ENCODE data around the gene DPH7. TPM values are rescaled to one million over a fixed set of nuclear protein-coding genes. Genes with fewer than 3 reads are reported as not detected.
"Not testable (repeated sequence)": the region's sequence is repeated elsewhere in the genome, so short reads cannot be mapped to it uniquely, and the experiment has no call there.

The DPH7 gene
- total RNA-seq, 1 experiment from 2014 or later, result 54.4 TPM

DNA sequence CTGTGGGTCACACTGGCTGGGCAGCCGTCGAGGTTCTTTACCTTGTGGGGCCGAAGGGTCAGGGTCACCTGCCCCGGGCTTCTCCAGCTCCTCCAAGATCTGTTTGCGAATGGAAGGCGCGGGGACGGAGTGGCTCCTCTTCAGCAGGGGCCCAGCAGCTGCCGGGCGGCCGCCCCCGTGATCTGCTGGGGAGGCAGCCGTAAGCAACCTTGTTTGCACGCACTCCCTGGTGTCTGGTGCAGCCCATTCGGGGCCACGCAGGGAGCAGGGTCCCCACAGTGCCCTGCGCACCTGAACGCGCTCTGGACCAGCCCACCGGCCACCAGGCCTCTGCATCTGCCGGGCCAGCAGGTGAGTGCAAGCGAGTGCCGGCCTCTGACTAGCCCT is 63.4 kb downstream of the DPH7 start:
- POLR2A ChIA-PET, result no interaction called here
- H4K20me1 ChIP-seq (ENCODE audit: insufficient read depth), result no peaks in the 10 kb centered on the region
- no peak overlapping the region for H3K9ac ChIP-seq (ENCODE audit: low read length)
- no peak for DNase-seq (ENCODE audit: low read depth, low spot score)
- H3K4me3 ChIP-seq (replicated peaks in 1 of 2; ENCODE audit: low read depth in 1 of 2, low read length in 2 of 2), result no peak overlapping the region
- RAD21 ChIA-PET (ENCODE audit: low non-redundant PET in 1 of 2, low total read pairs in 2 of 2, uncharacterized antibody in 2 of 2, unreplicated experiment in 2 of 2), result no interaction called here
- no peak overlapping the region for H3K27ac ChIP-seq (ENCODE audit: low read depth, low read length)
- no peaks in the 10 kb centered on the region for H3K4me1 ChIP-seq (ENCODE audit: control insufficient read depth in 1 of 2, insufficient read depth in 2 of 2, low read length in 2 of 2)
- TF ChIP-seq TCF7L2 (IDR thresholded peaks at IDR 0.05; ENCODE audit: borderline replicate concordance, extremely low read depth, insufficient read depth, insufficient read length) (no peak), SIN3A (IDR thresholded peaks at IDR 0.05; ENCODE audit: low read depth) (no peak), POLR2AphosphoS5 (IDR thresholded peaks at IDR 0.05; ENCODE audit: low read depth, low read length) (no peak), CBX3 (IDR thresholded peaks at IDR 0.05; ENCODE audit: low read depth) (no peak), EGR1 (IDR thresholded peaks at IDR 0.05; ENCODE audit: low read depth) (no peak), POLR2A (IDR thresholded peaks at IDR 0.05; ENCODE audit: borderline replicate concordance, extremely low read depth, insufficient read depth, insufficient read length) (no peak)
- ATAC-seq, result no peak
- CTCF ChIA-PET, result no interaction called here
- no TSS peak for BruUV-seq (replicated peaks)
- no peaks in the 10 kb centered on the region for H3K9me3 ChIP-seq (ENCODE audit: control insufficient read depth in 1 of 2, insufficient read depth in 1 of 2, low read depth in 1 of 2, low read length in 2 of 2)
- H3K79me2 ChIP-seq (ENCODE audit: insufficient read depth, low read length), result no peaks in the 10 kb centered on the region
- H3K9me2 ChIP-seq (ENCODE audit: insufficient read depth), result no peaks in the 10 kb centered on the region
- intact Hi-C loops (cut with micrococcal nuclease), result no loop called here
- no peaks in the 10 kb centered on the region for H3K36me3 ChIP-seq (ENCODE audit: control insufficient read depth in 1 of 2, insufficient read depth in 2 of 2, low read length in 2 of 2)
- H3K4me2 ChIP-seq (ENCODE audit: low read length), result no peak overlapping the region
- no peak overlapping the region for H2AFZ ChIP-seq (ENCODE audit: low read depth, low read length, poor library complexity, severe bottlenecking)
- no peaks in the 10 kb centered on the region for H3K27me3 ChIP-seq (ENCODE audit: insufficient read depth, low read length)

DNA sequence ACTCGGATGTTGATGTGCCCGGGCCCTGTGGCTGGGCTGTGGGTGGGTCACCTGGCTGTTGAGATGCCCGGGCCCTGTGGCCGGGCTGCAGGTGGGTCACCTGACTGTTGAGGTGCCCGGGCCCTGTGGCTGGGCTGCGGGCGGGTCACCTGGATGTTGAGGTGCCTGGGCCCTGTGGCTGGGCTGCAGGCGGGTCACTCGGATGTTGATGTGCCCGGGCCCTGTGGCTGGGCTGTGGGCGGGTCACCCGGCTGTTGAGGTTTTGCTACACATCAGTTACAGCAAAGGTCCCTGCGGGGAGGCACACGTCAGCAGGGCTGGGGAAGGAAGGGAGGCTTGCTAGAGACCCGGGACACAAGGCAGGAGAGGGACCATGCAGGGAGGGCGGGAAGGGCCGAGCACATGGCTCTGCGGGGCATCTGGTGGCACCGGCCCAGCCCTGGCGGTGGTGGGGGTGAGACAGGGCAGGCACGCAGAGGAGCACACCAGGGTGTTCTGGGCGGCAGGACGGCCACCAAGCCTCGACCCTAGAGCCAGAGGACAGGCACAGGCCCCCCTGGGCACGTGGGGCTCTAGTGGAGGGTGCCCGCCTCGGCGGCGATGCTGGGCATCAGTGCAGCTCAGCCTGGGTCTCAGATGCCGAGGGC is 63.9 kb downstream of the DPH7 start:
- no peak for DNase-seq (ENCODE audit: low read depth, low spot score)
- Histone ChIP-seq H3K9me2 (ENCODE audit: insufficient read depth) (no peaks in the 10 kb centered on the region), H3K4me1 (ENCODE audit: control insufficient read depth in 1 of 2, insufficient read depth in 2 of 2, low read length in 2 of 2) (no peaks in the 10 kb centered on the region), H4K20me1 (ENCODE audit: insufficient read depth) (no peaks in the 10 kb centered on the region), H2AFZ (ENCODE audit: low read depth, low read length, poor library complexity, severe bottlenecking) (no peak overlapping the region), H3K27me3 (ENCODE audit: insufficient read depth, low read length) (no peaks in the 10 kb centered on the region), H3K9me3 (ENCODE audit: control insufficient read depth in 1 of 2, insufficient read depth in 1 of 2, low read depth in 1 of 2, low read length in 2 of 2) (no peaks in the 10 kb centered on the region), H3K36me3 (ENCODE audit: control insufficient read depth in 1 of 2, insufficient read depth in 2 of 2, low read length in 2 of 2) (no peaks in the 10 kb centered on the region), H3K79me2 (ENCODE audit: insufficient read depth, low read length) (no peaks in the 10 kb centered on the region), H3K27ac (ENCODE audit: low read depth, low read length) (no peak overlapping the region), H3K9ac (ENCODE audit: low read length) (no peak overlapping the region), H3K4me3 (replicated peaks in 1 of 2; ENCODE audit: low read depth in 1 of 2, low read length in 2 of 2) (no peak overlapping the region), H3K4me2 (ENCODE audit: low read length) (no peak overlapping the region)
- ChIA-PET RAD21 (ENCODE audit: low non-redundant PET in 1 of 2, low total read pairs in 2 of 2, uncharacterized antibody in 2 of 2, unreplicated experiment in 2 of 2) (no interaction called here), POLR2A (no interaction called here), CTCF (no interaction called here)
- no peak for ATAC-seq
- intact Hi-C loops (cut with micrococcal nuclease), result no loop called here
- no peak for TF ChIP-seq SP1 (IDR thresholded peaks at IDR 0.05; ENCODE audit: low read depth)
- no peak for TF ChIP-seq ZNF274 (IDR thresholded peaks at IDR 0.05; ENCODE audit: low read depth, low read length)
- no peak for TF ChIP-seq POLR2AphosphoS5 (IDR thresholded peaks at IDR 0.05; ENCODE audit: low read depth, low read length)
- TF ChIP-seq, protein P1, sequence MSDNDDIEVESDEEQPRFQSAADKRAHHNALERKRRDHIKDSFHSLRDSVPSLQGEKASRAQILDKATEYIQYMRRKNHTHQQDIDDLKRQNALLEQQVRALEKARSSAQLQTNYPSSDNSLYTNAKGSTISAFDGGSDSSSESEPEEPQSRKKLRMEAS (IDR thresholded peaks at IDR 0.05), result no peak
- no peak for TF ChIP-seq CBX3 (IDR thresholded peaks at IDR 0.05; ENCODE audit: low read depth)
- no peak for TF ChIP-seq EGR1 (IDR thresholded peaks at IDR 0.05; ENCODE audit: low read depth)
- no peak for TF ChIP-seq FOSL1 (IDR thresholded peaks at IDR 0.05; ENCODE audit: low read depth)
- no peak for TF ChIP-seq EZH2phosphoT487 (IDR thresholded peaks at IDR 0.05; ENCODE audit: borderline replicate concordance)
- no peak for TF ChIP-seq POLR2A (IDR thresholded peaks at IDR 0.05; ENCODE audit: borderline replicate concordance, extremely low read depth, insufficient read depth, insufficient read length)
- TF ChIP-seq SRF (IDR thresholded peaks at IDR 0.05; ENCODE audit: low read depth), result no peak
- no peak for TF ChIP-seq RAD21 (IDR thresholded peaks at IDR 0.05; ENCODE audit: low read depth)
- no peak for TF ChIP-seq CEBPB (IDR thresholded peaks at IDR 0.05; ENCODE audit: low read depth)
- BruUV-seq (replicated peaks), result no TSS peak

DNA sequence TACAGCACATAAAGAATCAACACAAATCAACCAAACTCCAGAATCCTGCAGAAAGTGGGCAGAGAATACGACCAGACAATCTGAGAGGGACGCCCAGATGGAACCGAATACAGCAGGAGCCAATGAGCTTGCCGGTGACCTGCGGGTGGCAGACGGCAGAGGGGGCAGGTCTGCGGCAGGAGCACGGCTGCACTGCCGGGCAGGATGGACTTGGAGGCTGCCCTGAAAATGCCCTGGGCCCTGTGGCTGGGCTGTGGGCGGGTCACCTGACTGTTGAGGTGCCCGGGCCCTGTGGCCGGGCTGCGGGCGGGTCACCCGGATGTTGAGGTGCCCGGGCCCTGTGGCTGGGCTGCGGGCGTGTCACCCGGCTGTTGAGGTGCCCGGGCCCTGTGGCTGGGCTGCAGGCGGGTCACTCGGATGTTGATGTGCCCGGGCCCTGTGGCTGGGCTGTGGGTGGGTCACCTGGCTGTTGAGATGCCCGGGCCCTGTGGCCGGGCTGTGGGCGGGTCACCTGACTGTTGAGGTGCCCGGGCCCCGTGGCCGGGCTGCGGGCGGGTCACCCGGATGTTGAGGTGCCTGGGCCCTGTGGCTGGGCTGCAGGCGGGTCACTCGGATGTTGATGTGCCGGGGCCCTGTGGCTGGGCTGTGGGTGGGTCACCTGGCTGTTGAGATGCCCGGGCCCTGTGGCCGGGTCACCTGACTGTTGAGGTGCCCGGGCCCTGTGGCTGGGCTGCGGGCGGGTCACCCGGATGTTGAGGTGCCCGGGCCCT is 64.7 kb downstream of the DPH7 start:
- H3K9me2 ChIP-seq (ENCODE audit: insufficient read depth); H2AFZ ChIP-seq (ENCODE audit: low read depth, low read length, poor library complexity, severe bottlenecking); BruUV-seq (replicated peaks); RAD21 ChIA-PET (ENCODE audit: low non-redundant PET in 1 of 2, low total read pairs in 2 of 2, uncharacterized antibody in 2 of 2, unreplicated experiment in 2 of 2); CTCF ChIA-PET; H4K20me1 ChIP-seq (ENCODE audit: insufficient read depth); H3K36me3 ChIP-seq (ENCODE audit: control insufficient read depth in 1 of 2, insufficient read depth in 2 of 2, low read length in 2 of 2); POLR2A ChIA-PET; H3K9ac ChIP-seq (ENCODE audit: low read length); H3K79me2 ChIP-seq (ENCODE audit: insufficient read depth, low read length); intact Hi-C loops (cut with micrococcal nuclease); H3K4me1 ChIP-seq (ENCODE audit: control insufficient read depth in 1 of 2, insufficient read depth in 2 of 2, low read length in 2 of 2); DNase-seq (ENCODE audit: low read depth, low spot score); H3K4me2 ChIP-seq (ENCODE audit: low read length); H3K9me3 ChIP-seq (ENCODE audit: control insufficient read depth in 1 of 2, insufficient read depth in 1 of 2, low read depth in 1 of 2, low read length in 2 of 2); H3K27me3 ChIP-seq (ENCODE audit: insufficient read depth, low read length); ATAC-seq; H3K4me3 ChIP-seq (replicated peaks in 1 of 2; ENCODE audit: low read depth in 1 of 2, low read length in 2 of 2); H3K27ac ChIP-seq (ENCODE audit: low read depth, low read length): not testable (repeated sequence)

Data from HCT116 (cell line).